Panc1 (cell line): Measurements from ENCODE around the gene CD9.

Experiments used
- POLR2AphosphoS5 ChIP-seq: IDR thresholded peaks from 2 replicates; pipeline ENCODE4 v1.6.1; 2012; ENCODE audit warnings: mild to moderate bottlenecking, low read depth, low read length, moderate library complexity
- REST ChIP-seq, 2 experiments: IDR thresholded peaks; 2 replicates each; pipeline ENCODE4 v1.6.1; 2011 to 2012; ENCODE audit warnings: low read depth in 2 of 2, control low read depth in 1 of 2, low read length in 1 of 2, mild to moderate bottlenecking in 1 of 2, moderate library complexity in 1 of 2; ENCODE audit not compliant: insufficient read depth in 1 of 2
- SIN3A ChIP-seq: IDR thresholded peaks from 2 replicates; pipeline ENCODE4 v1.6.1; 2012; ENCODE audit warnings: low read depth, mild to moderate bottlenecking, low read length, moderate library complexity, borderline replicate concordance; ENCODE audit not compliant: insufficient read depth
- TF ChIP-seq, protein P1 (sequence below): fragments of 450-650 bp; IDR thresholded peaks from 2 replicates; pipeline ENCODE4 v1.5.1; 2017; ENCODE audit warnings: mild to moderate bottlenecking

GRCh38 chr12:6272300-6273204 lies 72.4 kb downstream of the CD9 start:
- TF ChIP-seq, protein P1, sequence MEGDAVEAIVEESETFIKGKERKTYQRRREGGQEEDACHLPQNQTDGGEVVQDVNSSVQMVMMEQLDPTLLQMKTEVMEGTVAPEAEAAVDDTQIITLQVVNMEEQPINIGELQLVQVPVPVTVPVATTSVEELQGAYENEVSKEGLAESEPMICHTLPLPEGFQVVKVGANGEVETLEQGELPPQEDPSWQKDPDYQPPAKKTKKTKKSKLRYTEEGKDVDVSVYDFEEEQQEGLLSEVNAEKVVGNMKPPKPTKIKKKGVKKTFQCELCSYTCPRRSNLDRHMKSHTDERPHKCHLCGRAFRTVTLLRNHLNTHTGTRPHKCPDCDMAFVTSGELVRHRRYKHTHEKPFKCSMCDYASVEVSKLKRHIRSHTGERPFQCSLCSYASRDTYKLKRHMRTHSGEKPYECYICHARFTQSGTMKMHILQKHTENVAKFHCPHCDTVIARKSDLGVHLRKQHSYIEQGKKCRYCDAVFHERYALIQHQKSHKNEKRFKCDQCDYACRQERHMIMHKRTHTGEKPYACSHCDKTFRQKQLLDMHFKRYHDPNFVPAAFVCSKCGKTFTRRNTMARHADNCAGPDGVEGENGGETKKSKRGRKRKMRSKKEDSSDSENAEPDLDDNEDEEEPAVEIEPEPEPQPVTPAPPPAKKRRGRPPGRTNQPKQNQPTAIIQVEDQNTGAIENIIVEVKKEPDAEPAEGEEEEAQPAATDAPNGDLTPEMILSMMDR = no peak
- TF ChIP-seq SIN3A = no peak
- TF ChIP-seq POLR2AphosphoS5 = no peak
- TF ChIP-seq REST (IDR thresholded peaks at IDR 0.05; ENCODE audit: insufficient read depth in 1 of 2, low read depth in 2 of 2, low read length in 1 of 2) = no peak
